GM23338 (cell line): ENCODE data around the gene KCNK3. TPM values are rescaled to one million over a fixed set of nuclear protein-coding genes. Genes with fewer than 3 reads are reported as not detected.

Source experiments
- ATAC-seq: fragments of 200-7000 bp; cut with Tn5 transposase; 3 replicates; pipeline ENCODE4 v1.9.1; 2020
- DNase-seq: peaks from one replicate; pipeline ENCODE4 v3.0.0-alpha.2; 2015; ENCODE audit warnings: low spot score
- H2AFZ ChIP-seq: fragments of 200-600 bp; sonication (generic); 2 replicates; pipeline ENCODE4 v1.8.0; 2016; ENCODE audit warnings: antibody characterized with exemption, mild to moderate bottlenecking, moderate library complexity
- H3F3A ChIP-seq: fragments of 200-600 bp; sonication (generic); replicated peaks from 2 replicates; pipeline ENCODE4 v1.8.0; 2017; ENCODE audit warnings: antibody characterized with exemption, mixed run types, low read depth
- H3K27ac ChIP-seq: fragments of 200-600 bp; sonication (generic); 2 replicates; pipeline ENCODE4 v1.6.1; 2016; ENCODE audit warnings: low read depth
- H3K27me3 ChIP-seq: fragments of 200-600 bp; sonication (generic); 2 replicates; pipeline ENCODE4 v1.8.0; 2016; ENCODE audit warnings: mild to moderate bottlenecking, mixed run types, moderate library complexity; ENCODE audit not compliant: insufficient read depth
- H3K36me3 ChIP-seq: fragments of 200-600 bp; sonication (generic); 2 replicates; pipeline ENCODE4 v1.8.0; 2016; ENCODE audit warnings: mild to moderate bottlenecking; ENCODE audit not compliant: insufficient read depth
- H3K4me1 ChIP-seq: fragments of 200-600 bp; sonication (generic); 2 replicates; pipeline ENCODE4 v1.8.0; 2016; ENCODE audit warnings: mild to moderate bottlenecking, moderate library complexity; ENCODE audit not compliant: insufficient read depth
- H3K4me2 ChIP-seq: fragments of 200-600 bp; sonication (generic); 2 replicates; pipeline ENCODE4 v1.7.1; 2017; ENCODE audit warnings: mixed run types
- H3K4me3 ChIP-seq: fragments of 200-600 bp; sonication (generic); 2 replicates; pipeline ENCODE4 v1.6.1; 2016; ENCODE audit warnings: mixed run types
- H3K79me2 ChIP-seq: fragments of 200-600 bp; sonication (generic); replicated peaks from 2 replicates; pipeline ENCODE4 v1.8.0; 2017; ENCODE audit warnings: mild to moderate bottlenecking; ENCODE audit not compliant: insufficient read depth
- H3K9me2 ChIP-seq: fragments of 200-600 bp; sonication (generic); 2 replicates; pipeline ENCODE4 v1.8.0; 2017; ENCODE audit not compliant: insufficient read depth
- H4K20me1 ChIP-seq: fragments of 200-600 bp; sonication (generic); replicated peaks from 2 replicates; pipeline ENCODE4 v1.8.0; 2017; ENCODE audit warnings: mild to moderate bottlenecking; ENCODE audit not compliant: insufficient read depth
- H3K27ac Mint-ChIP-seq: 2 replicates; pipeline ENCODE4 v1.8.0; 2020; ENCODE audit warnings: inconsistent platforms, mild to moderate bottlenecking, moderate library complexity, mixed read lengths
- H3K27me3 Mint-ChIP-seq: 3 replicates; pipeline ENCODE4 v1.8.0; 2022; ENCODE audit warnings: low read depth, mild to moderate bottlenecking, moderate library complexity, mixed read lengths, inconsistent platforms; ENCODE audit not compliant: insufficient read depth, poor library complexity
- H3K36me3 Mint-ChIP-seq: 3 replicates; pipeline ENCODE4 v1.8.0; 2021; ENCODE audit warnings: low read depth, mild to moderate bottlenecking, inconsistent platforms, moderate library complexity, mixed read lengths
- H3K4me1 Mint-ChIP-seq: 3 replicates; pipeline ENCODE4 v1.8.0; 2020; ENCODE audit warnings: mild to moderate bottlenecking, inconsistent platforms, mixed read lengths
- H3K4me3 Mint-ChIP-seq: 3 replicates; pipeline ENCODE4 v1.8.0; 2021; ENCODE audit warnings: moderate library complexity, mild to moderate bottlenecking, inconsistent platforms, mixed read lengths
- H3K9me3 Mint-ChIP-seq: 3 replicates; pipeline ENCODE4 v1.8.0; 2020; ENCODE audit warnings: moderate library complexity, mild to moderate bottlenecking, inconsistent platforms, mixed read lengths
- EZH2 ChIP-seq: fragments of 200-600 bp; sonication (generic); IDR thresholded peaks from one replicate; pipeline ENCODE4 v1.8.0; 2017; ENCODE audit warnings: antibody characterized with exemption, mild to moderate bottlenecking, low read depth; ENCODE audit not compliant: unreplicated experiment
- EZH2phosphoT487 ChIP-seq: fragments of 200-600 bp; sonication (generic); IDR thresholded peaks from one replicate; pipeline ENCODE4 v1.8.1; 2018; ENCODE audit warnings: antibody characterized with exemption; ENCODE audit not compliant: unreplicated experiment
- JUNB ChIP-seq: IDR thresholded peaks from one replicate; pipeline ENCODE4 v1.6.1; 2016; ENCODE audit warnings: antibody characterized with exemption; ENCODE audit not compliant: unreplicated experiment
- POLR2AphosphoS5 ChIP-seq: IDR thresholded peaks from 2 replicates; pipeline ENCODE4 v1.6.1; 2016; ENCODE audit warnings: antibody characterized with exemption, low read depth
- REST ChIP-seq: IDR thresholded peaks from one replicate; pipeline ENCODE4 v1.6.1; 2018; ENCODE audit warnings: antibody characterized with exemption; ENCODE audit not compliant: unreplicated experiment
- ZNF114 ChIP-seq: fragments of 250-450 bp; sonication (Bioruptor Pico); IDR thresholded peaks from 2 replicates; pipeline ENCODE4 v1.5.0; 2020; ENCODE audit warnings: mild to moderate bottlenecking, moderate library complexity
- ZNF331 ChIP-seq: fragments of 250-450 bp; sonication (Bioruptor Pico); IDR thresholded peaks from 2 replicates; pipeline ENCODE4 v1.5.0; 2020; ENCODE audit warnings: low read depth, mild to moderate bottlenecking, moderate library complexity
- polyA plus RNA-seq: library from polyadenylated mRNA; unstranded; fragments of >200 nt; fragmentation: Nextera tagmentation; extraction: Ambion mirVana; gene quantifications from 2 replicates; pipeline ENCODE4 v1.2.1, GENCODE V29; 2016
- total RNA-seq: library from RNA; depleted of rRNA; stranded (reverse); fragments of >200 nt; shearing (Covaris generic); gene quantifications from 2 replicates; pipeline ENCODE4 v1.2.3, GENCODE V29; 2014
- TF ChIP-seq, protein P1 (sequence below): fragments of 250-450 bp; sonication (Bioruptor Pico); IDR thresholded peaks from 2 replicates; pipeline ENCODE4 v1.5.0; 2020; ENCODE audit warnings: mild to moderate bottlenecking, moderate library complexity
- TF ChIP-seq, protein P2 (sequence below): IDR thresholded peaks from 2 replicates; pipeline ENCODE4 v1.6.1; 2016; ENCODE audit warnings: antibody characterized with exemption
- TF ChIP-seq, protein P3 (sequence below), 2 experiments: fragments of 200-600 bp in 1 of 2; sonication (generic) in 1 of 2; conservative IDR thresholded peaks; 2 replicates each; pipeline versions ENCODE4 v1.5.1 to v1.6.1; 2016 to 2017; ENCODE audit warnings: antibody characterized with exemption in 2 of 2, low read depth in 2 of 2, mild to moderate bottlenecking in 2 of 2, moderate library complexity in 1 of 2

The KCNK3 gene
- total and polyA plus RNA-seq, 2 experiments from 2014 or later, result not detected

GRCh38 chr2:26682155-26682554, 10.4 kb upstream of the KCNK3 start:
- Histone ChIP-seq H3K4me1 (no peaks in the 10 kb centered on the region), H3F3A (no peaks in the 10 kb centered on the region), H2AFZ (no peak overlapping the region), H3K27ac (no peak overlapping the region), H3K27me3 (no peaks in the 10 kb centered on the region), H3K9me2 (no peaks in the 10 kb centered on the region; the same call in 1 of the 2 replicates), H3K36me3 (no peaks in the 10 kb centered on the region), H4K20me1 (no peaks in the 10 kb centered on the region), H3K79me2 (no peaks in the 10 kb centered on the region), H3K4me3 (no peak overlapping the region), H3K4me2 (no peak overlapping the region)
- Mint-ChIP-seq H3K4me3 (no peak overlapping the region), H3K27ac (no peak overlapping the region), H3K36me3 (peaks cover 4% of the 10 kb centered on the region; the same call in 1 of the 3 replicates), H3K9me3 (peaks cover 6% of the 10 kb centered on the region; the same call in 2 of the 3 replicates), H3K4me1 (peaks cover 14% of the 10 kb centered on the region; the same call in 2 of the 3 replicates), H3K27me3 (peaks cover 16% of the 10 kb centered on the region)
- ATAC-seq (no peak), DNase-seq (no peak)
- TF ChIP-seq POLR2AphosphoS5, result no peak
- no peak for TF ChIP-seq ZNF114 (CRISPR knock-in tag)
- TF ChIP-seq EZH2phosphoT487, result no peak
- TF ChIP-seq, protein P1, sequence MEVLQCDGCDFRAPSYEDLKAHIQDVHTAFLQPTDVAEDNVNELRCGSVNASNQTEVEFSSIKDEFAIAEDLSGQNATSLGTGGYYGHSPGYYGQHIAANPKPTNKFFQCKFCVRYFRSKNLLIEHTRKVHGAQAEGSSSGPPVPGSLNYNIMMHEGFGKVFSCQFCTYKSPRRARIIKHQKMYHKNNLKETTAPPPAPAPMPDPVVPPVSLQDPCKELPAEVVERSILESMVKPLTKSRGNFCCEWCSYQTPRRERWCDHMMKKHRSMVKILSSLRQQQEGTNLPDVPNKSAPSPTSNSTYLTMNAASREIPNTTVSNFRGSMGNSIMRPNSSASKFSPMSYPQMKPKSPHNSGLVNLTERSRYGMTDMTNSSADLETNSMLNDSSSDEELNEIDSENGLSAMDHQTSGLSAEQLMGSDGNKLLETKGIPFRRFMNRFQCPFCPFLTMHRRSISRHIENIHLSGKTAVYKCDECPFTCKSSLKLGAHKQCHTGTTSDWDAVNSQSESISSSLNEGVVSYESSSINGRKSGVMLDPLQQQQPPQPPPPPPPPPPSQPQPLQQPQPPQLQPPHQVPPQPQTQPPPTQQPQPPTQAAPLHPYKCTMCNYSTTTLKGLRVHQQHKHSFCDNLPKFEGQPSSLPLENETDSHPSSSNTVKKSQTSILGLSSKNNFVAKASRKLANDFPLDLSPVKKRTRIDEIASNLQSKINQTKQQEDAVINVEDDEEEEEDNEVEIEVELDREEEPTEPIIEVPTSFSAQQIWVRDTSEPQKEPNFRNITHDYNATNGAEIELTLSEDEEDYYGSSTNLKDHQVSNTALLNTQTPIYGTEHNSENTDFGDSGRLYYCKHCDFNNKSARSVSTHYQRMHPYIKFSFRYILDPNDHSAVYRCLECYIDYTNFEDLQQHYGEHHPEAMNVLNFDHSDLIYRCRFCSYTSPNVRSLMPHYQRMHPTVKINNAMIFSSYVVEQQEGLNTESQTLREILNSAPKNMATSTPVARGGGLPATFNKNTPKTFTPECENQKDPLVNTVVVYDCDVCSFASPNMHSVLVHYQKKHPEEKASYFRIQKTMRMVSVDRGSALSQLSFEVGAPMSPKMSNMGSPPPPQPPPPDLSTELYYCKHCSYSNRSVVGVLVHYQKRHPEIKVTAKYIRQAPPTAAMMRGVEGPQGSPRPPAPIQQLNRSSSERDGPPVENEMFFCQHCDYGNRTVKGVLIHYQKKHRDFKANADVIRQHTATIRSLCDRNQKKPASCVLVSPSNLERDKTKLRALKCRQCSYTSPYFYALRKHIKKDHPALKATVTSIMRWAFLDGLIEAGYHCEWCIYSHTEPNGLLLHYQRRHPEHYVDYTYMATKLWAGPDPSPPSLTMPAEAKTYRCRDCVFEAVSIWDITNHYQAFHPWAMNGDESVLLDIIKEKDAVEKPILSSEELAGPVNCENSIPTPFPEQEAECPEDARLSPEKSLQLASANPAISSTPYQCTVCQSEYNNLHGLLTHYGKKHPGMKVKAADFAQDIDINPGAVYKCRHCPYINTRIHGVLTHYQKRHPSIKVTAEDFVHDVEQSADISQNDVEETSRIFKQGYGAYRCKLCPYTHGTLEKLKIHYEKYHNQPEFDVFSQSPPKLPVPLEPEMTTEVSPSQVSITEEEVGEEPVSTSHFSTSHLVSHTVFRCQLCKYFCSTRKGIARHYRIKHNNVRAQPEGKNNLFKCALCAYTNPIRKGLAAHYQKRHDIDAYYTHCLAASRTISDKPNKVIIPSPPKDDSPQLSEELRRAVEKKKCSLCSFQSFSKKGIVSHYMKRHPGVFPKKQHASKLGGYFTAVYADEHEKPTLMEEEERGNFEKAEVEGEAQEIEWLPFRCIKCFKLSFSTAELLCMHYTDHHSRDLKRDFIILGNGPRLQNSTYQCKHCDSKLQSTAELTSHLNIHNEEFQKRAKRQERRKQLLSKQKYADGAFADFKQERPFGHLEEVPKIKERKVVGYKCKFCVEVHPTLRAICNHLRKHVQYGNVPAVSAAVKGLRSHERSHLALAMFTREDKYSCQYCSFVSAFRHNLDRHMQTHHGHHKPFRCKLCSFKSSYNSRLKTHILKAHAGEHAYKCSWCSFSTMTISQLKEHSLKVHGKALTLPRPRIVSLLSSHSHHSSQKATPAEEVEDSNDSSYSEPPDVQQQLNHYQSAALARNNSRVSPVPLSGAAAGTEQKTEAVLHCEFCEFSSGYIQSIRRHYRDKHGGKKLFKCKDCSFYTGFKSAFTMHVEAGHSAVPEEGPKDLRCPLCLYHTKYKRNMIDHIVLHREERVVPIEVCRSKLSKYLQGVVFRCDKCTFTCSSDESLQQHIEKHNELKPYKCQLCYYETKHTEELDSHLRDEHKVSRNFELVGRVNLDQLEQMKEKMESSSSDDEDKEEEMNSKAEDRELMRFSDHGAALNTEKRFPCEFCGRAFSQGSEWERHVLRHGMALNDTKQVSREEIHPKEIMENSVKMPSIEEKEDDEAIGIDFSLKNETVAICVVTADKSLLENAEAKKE (CRISPR knock-in tag), result no peak
- TF ChIP-seq, protein P2, sequence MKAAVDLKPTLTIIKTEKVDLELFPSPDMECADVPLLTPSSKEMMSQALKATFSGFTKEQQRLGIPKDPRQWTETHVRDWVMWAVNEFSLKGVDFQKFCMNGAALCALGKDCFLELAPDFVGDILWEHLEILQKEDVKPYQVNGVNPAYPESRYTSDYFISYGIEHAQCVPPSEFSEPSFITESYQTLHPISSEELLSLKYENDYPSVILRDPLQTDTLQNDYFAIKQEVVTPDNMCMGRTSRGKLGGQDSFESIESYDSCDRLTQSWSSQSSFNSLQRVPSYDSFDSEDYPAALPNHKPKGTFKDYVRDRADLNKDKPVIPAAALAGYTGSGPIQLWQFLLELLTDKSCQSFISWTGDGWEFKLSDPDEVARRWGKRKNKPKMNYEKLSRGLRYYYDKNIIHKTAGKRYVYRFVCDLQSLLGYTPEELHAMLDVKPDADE, result no peak
- no peak for TF ChIP-seq REST
- no peak for TF ChIP-seq ZNF331 (CRISPR knock-in tag)
- TF ChIP-seq JUNB, result no peak
- TF ChIP-seq, protein P3, sequence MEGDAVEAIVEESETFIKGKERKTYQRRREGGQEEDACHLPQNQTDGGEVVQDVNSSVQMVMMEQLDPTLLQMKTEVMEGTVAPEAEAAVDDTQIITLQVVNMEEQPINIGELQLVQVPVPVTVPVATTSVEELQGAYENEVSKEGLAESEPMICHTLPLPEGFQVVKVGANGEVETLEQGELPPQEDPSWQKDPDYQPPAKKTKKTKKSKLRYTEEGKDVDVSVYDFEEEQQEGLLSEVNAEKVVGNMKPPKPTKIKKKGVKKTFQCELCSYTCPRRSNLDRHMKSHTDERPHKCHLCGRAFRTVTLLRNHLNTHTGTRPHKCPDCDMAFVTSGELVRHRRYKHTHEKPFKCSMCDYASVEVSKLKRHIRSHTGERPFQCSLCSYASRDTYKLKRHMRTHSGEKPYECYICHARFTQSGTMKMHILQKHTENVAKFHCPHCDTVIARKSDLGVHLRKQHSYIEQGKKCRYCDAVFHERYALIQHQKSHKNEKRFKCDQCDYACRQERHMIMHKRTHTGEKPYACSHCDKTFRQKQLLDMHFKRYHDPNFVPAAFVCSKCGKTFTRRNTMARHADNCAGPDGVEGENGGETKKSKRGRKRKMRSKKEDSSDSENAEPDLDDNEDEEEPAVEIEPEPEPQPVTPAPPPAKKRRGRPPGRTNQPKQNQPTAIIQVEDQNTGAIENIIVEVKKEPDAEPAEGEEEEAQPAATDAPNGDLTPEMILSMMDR (conservative IDR thresholded peaks at IDR 0.05; ENCODE audit: low read depth in 2 of 2), result no peak
- TF ChIP-seq EZH2, result no peak
